NOMO-1 treated with DMSO at 0.1 percent for 48 hours (cell line): ENCODE data around the gene BMP5.

ENCODE experiments used
- DNase-seq: peaks from one replicate; lab custom pipeline; 2025; ENCODE audit not compliant: unreplicated experiment; lab: John Stamatoyannopoulos, UW

BMP5 gene

GRCh38 chr6:55874316-55874715 lies 1.1 kb downstream of the BMP5 start:
- no peak for DNase-seq

- DNase-seq, result no peak
Measured at GRCh38 chr6:55872866-55873265, 2.5 kb downstream of the BMP5 start.

GRCh38 chr6:55870181-55870813 lies 5.1 kb downstream of the BMP5 start:
- no peak for DNase-seq

GRCh38 chr6:55869674-55870073 lies 5.7 kb downstream of the BMP5 start:
- no peak for DNase-seq

DNA sequence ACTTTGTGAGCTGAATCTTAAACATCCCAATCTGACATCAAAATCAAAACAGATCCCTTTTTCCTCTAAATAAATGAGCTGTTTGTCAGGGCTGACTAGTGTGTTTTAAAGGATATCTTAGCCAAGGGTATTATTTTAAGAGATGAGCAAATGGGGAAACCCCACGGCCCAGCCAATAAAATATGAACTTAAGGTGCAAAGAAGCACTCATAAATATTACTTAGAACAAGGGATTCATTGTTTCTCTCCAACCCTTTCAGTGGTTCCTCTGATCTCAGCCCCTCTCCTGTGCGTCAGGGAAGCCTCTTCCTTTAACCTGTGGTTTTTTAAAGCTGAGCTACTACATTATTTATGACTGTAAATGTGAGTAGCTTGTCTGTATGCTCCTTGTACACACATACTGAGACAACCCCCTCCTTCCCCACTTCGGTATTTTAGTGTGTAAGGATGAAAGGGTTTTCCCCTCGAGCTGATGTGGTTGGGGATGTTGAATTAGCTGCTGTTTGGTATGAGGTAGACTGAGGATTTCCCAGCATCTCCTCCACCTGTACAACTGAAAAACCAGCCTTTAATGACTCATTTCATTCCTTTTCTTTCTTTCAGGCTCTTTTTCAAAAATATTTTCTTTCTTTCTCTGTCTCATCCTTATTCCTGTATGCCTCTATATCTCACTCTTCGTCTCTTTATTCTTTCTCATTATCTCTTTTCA lies 6.5 kb downstream of the BMP5 start:
- DNase-seq, result no peak

DNA sequence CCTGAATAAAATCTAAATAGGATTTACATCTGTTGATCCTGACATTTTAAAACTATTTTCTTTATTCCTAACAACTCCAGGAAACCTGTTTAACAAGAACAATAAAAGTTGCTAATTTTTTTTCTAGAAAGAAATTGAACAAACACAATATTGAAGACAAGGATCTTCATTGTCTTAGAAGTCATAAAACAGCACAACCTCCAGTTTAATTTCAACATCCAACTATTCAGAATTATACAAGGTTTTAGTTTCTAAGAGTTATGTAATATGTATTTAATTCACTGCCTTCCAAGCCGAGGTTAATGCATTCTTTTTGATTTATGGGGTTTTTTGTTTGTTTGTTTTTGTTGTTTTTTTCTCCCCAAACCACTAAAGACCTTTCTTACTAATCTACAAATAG lies 7.2 kb downstream of the BMP5 start:
- DNase-seq, result no peak

- DNase-seq, result no peak
Measured at GRCh38 chr6:55866128-55866527, 9.3 kb downstream of the BMP5 start.

DNA sequence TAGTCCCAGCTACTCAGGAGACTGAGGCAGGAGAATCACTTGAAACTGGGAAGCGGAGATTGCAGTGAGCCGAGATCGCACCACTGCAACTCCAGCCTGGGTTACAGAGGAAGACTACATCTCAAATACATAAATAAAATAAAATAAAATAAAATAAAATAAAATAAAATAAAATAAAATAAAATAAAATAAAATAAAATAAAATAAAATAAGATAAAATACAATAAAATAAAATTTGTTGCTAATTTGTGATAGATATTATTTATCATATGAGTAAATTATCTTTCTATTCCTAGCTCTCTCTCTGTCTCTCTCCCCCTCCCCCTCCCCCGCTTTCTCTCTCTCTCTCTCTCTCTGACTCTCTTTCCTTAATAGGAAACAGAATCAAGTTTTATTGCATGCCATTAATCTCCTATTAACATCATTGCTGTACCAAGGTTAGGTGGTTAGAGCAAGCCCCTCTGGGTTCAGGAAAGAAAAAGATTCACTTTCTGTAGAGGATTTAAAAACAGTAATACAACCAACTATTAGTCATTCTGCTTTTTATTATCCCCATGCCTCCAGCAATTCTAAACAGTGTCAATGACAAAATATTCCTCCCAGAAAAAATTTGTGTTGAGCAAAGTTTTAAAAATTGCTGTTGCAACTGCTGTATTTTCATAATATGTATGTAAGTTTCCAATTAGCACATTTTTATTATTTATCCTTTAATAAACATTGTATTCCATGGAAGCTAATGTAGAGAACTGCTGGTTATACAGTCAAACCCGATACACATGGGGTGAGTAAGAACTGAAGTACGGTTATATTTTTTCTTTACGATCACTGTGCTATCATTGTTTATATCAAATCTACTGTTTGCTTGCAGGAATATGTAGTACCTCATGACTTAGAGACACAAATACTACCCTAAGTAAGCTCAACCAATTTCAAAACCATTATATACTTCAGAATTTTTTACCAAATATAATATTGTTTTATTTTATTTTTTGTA lies 22.1 kb downstream of the BMP5 start:
- DNase-seq, result no peak

DNA sequence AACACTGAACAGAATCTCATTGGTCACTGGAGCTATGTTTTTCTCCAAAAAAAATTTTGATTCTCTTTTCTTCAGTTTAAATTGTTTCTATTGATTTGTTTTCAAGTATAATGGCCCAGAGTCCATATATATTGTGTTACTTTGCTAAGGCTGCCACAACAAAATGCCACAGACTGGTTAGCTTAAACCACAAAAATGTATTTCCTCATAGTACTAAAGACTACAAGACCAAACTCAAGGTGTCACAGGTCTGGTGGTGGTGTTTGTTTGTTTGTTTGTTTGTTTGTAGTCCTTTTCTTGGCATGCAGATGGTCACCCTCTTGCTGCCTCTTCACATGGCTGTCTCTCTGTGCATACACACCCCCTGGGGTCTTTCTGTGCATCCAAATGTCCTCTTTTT lies 34.0 kb downstream of the BMP5 start:
- no peak for DNase-seq

DNA sequence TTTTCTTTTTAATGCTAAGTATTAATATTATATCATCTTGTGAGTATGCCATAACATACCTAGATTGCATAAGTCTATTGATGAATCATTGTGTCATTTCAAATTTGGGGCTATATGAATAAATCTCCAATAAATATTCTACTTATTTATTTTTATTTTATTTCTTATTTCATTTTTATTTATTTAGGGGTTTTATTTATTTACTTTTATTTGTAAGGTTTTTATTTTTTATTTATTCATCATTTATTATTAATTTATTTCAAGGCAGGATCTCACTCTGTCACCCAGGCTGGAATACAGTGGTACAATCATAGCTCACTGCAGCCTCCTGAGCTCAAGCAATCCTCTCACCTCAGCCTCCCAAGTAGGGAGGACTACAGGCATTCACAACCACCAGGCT lies 36.3 kb downstream of the BMP5 start:
- no peak for DNase-seq

GRCh38 chr6:55836945-55837344 lies 38.4 kb downstream of the BMP5 start:
- no peak for DNase-seq

DNA sequence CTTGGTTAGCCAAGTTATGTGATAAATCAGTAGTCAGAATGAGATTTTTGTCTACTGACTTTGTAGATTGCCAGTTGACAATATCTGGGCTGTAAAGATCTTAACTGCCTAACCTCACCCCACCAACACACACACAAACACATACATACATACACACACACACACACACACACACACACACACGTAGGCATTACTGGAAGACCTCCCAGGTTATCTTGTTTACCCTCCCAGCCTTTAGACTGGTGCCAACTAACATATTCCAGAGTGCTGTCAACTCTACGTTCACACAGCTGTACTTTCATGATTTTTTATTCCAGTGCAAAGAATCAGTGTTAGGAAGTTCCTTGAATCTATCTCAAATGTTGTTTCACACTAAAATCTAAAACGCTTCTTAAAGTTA lies 38.9 kb downstream of the BMP5 start:
- DNase-seq, result no peak

DNA sequence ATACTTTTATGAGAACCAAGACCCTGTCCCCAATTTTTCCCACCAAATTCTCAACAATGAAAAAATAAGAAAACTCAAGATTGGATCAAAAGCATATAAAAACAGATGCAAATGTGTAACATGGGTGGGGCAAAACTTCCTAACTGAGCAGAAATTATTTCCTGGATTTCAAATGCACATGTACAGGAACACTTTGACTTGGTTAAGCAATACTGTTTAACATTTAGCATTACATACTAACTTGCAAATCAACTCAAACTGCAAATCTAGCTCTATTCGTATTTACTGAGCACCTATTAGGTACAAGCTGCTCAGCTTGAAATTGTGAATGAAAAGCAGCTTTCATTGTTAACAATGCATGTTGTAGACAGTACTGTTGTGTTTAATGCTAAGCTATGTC lies 40.2 kb downstream of the BMP5 start:
- no peak for DNase-seq

DNA sequence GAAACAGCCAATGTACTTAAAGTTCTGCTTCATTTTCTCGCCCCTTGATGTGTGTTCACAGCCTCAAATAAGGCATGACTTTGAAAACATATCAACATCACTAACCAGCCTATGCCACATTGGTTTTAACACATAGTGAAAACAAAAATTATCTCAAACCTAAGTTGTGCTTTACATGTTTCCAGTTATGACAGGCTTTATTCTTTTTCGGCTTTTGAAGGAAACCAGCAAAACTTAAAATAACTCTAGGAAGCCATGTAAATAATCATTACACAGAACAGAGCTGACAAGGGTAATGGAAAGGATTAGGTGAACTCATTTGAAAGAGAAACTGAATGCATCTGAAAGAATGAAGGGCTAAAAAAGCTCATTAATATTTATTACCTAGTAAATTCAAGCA lies 42.1 kb downstream of the BMP5 start:
- DNase-seq, result no peak

- no peak for DNase-seq
Measured at GRCh38 chr6:55827818-55828522, 47.4 kb downstream of the BMP5 start.

- DNase-seq, result no peak
Measured at GRCh38 chr6:55826941-55827340, 48.4 kb downstream of the BMP5 start.

GRCh38 chr6:55825402-55826051 lies 49.9 kb downstream of the BMP5 start:
- DNase-seq, result no peak

DNA sequence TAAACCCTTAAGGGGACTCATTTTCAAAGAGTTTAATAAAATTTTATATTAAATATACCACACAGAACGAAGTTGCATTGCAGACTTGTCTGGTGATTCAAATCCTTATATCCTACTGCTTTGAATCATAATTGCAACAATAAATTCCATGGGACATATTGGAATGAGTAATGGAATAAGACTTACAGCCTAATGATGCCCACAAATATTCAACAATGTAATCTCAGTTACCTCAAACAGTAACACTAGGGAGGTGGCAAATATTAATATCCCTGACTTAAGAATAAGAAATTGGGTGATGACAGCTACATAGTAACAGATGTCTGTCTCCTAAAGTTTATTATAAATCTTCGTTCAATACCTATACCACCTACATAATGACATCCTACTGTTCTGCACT lies 52.6 kb downstream of the BMP5 start:
- DNase-seq, result no peak

GRCh38 chr6:55822005-55822404 lies 53.4 kb downstream of the BMP5 start:
- DNase-seq, result no peak

- DNase-seq, result no peak
Measured at GRCh38 chr6:55820696-55821095, 54.7 kb downstream of the BMP5 start.

DNA sequence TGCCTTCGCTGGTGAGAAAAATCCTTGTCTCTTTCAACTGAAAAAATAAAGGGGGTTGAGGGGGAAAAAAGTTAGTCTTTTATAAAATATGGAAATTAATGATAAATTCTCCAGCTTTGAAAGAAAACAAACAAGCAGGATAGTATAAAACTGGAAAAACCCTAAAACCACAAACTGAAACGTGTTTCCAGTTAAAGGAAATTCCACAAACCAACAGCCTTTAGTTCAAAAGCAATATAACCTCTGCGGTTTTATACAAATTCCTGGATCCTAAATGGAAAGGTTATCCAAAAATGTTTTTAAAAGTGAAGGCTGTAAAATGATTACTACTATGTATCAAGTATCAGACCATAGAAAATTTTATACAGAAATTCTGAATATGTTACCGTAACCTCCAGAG lies 55.6 kb downstream of the BMP5 start:
- DNase-seq, result no peak
